Heart left ventricle (tissue), 13 donors: ENCODE data around the gene MAN2A2.
"Not testable (repeated sequence)": the region's sequence is repeated elsewhere in the genome, so short reads cannot be mapped to it uniquely, and the experiment has no call there.

ENCODE experiments used
- POLR2A ChIP-seq, 2 donors: fragments of 450-650 bp; IDR thresholded peaks; one replicate each; pipeline ENCODE4 v1.6.1; 2017; ENCODE audit warnings: antibody characterized with exemption in 2 of 2, mild to moderate bottlenecking in 2 of 2, moderate library complexity in 2 of 2
- TF ChIP-seq, protein P1 (sequence below), 12 donors: fragments of 200-600 bp; sonication (generic) in 4 of 12; IDR thresholded peaks; one replicate each; pipeline versions ENCODE4 v1.5.0 to v1.8.0; 2018 to 2022; ENCODE audit warnings: antibody characterized with exemption in 12 of 12, mild to moderate bottlenecking in 5 of 12
- donor health status: ischemic (EF 13 %, LVEDD 7.1; RV severe dilation, severe dysfunction).
- donor health status: DM: no; HTN: yes; CAD: no.
- donor health status: DM: no; HTN: no; CAD: no.
- donor health status: ischemic (EF 25% LVEDD 6.9; RV normal size, moderate dysfunction).
- donor health status: ischemic (EF 25% LVEDD 5.7; RV mildly dilated, moderate dysfunction).
- donor health status: ischemic (EF 35%, LVEDD 5.7; RV mildly dilated, moderate dysfunction).
- donor health status: nonischemic (EF 11% LVEDD 7.7; RV severe dilation, severe dysfunction).
- donor health status: DM: yes; HTN: yes; CAD: no.
- donor health status: PGD.
- donor health status: ischemic (EF 29% LVEDD 5.4; RV normal size, mild dysfunction).
- donor health status: nonischemic (EF 23%, LVEDD 6.1; RV moderate dilation, normal function).

DNA sequence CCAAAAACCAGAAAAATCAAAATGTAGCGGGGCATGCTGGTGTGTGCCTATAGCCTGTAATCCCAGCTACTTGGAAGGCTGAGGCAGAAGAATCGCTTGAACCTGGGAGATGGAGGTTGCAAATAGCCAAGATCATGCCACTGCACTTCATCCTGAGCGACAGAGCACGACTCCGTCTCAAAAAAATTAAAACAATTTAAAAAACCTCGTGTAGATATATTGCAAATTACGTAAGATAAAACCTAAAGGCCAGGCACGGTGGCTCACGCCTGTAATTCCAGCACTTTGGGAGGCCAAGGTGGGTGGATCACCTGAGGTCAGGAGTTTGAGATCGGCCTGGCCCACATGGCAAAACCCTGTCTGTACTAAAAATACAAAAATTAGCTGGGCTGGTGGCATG, 23.7 kb downstream of the MAN2A2 start:
- TF ChIP-seq, protein P1, sequence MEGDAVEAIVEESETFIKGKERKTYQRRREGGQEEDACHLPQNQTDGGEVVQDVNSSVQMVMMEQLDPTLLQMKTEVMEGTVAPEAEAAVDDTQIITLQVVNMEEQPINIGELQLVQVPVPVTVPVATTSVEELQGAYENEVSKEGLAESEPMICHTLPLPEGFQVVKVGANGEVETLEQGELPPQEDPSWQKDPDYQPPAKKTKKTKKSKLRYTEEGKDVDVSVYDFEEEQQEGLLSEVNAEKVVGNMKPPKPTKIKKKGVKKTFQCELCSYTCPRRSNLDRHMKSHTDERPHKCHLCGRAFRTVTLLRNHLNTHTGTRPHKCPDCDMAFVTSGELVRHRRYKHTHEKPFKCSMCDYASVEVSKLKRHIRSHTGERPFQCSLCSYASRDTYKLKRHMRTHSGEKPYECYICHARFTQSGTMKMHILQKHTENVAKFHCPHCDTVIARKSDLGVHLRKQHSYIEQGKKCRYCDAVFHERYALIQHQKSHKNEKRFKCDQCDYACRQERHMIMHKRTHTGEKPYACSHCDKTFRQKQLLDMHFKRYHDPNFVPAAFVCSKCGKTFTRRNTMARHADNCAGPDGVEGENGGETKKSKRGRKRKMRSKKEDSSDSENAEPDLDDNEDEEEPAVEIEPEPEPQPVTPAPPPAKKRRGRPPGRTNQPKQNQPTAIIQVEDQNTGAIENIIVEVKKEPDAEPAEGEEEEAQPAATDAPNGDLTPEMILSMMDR (IDR thresholded peaks at IDR 0.05) = not testable (repeated sequence)
- not testable (repeated sequence) for TF ChIP-seq POLR2A (IDR thresholded peaks at IDR 0.05)
